Loucy (cell line): ENCODE data around the gene ENHO.

Source experiments
- CTCF ChIP-seq: fragments of 200-600 bp; sonication (generic); conservative IDR thresholded peaks from 2 replicates; pipeline ENCODE4 v1.5.1; 2014; ENCODE audit warnings: mild to moderate bottlenecking, antibody characterized with exemption, low read length
- EZH2phosphoT487 ChIP-seq: fragments of 200-600 bp; IDR thresholded peaks from 2 replicates; pipeline ENCODE4 v1.6.1; 2018; ENCODE audit warnings: antibody characterized with exemption, mild to moderate bottlenecking, moderate library complexity, borderline replicate concordance

GRCh38 chr9:34564617-34565016 is 41.8 kb upstream of the ENHO start:
- no peak for TF ChIP-seq EZH2phosphoT487
- no peak for TF ChIP-seq CTCF
